WTC11 (cell line): Measurements from ENCODE around the gene TOM1L2. TPM values are rescaled to one million over a fixed set of nuclear protein-coding genes. Genes with fewer than 3 reads are reported as not detected.

ENCODE experiments used
- ATAC-seq: fragments of 200-7000 bp; cut with Tn5 transposase; 2 replicates; pipeline ENCODE4 v1.10.0; 2021; ENCODE audit warnings: mild to moderate bottlenecking, moderate library complexity
- CTCF ChIA-PET: fragments of 300-600 bp; sonication (Branson Sonifier 250); formaldehyde crosslinking; loops from one replicate; lab custom pipeline; 2021; ENCODE audit warnings: antibody characterized with exemption; lab: Charles Lee
- POLR2A ChIA-PET: fragments of 350-600 bp; sonication (Branson Sonifier 250); formaldehyde crosslinking; loops from one replicate; lab custom pipeline; 2021; ENCODE audit warnings: antibody characterized with exemption; lab: Charles Lee
- DNase-seq: peaks from one replicate; pipeline ENCODE4 v3.0.0; 2021; ENCODE audit warnings: low spot score
- H3K27ac Mint-ChIP-seq: 2 replicates; pipeline ENCODE4 v1.8.0; 2021; ENCODE audit warnings: mixed read lengths
- H3K27me3 Mint-ChIP-seq: 2 replicates; pipeline ENCODE4 v1.8.0; 2021; ENCODE audit warnings: low read depth, mild to moderate bottlenecking, moderate library complexity, mixed read lengths
- H3K36me3 Mint-ChIP-seq: 2 replicates; pipeline ENCODE4 v1.8.0; 2021; ENCODE audit warnings: mixed read lengths
- H3K4me1 Mint-ChIP-seq: 2 replicates; pipeline ENCODE4 v1.8.0; 2022; ENCODE audit warnings: mixed read lengths
- H3K4me3 Mint-ChIP-seq: 2 replicates; pipeline ENCODE4 v1.8.0; 2021; ENCODE audit warnings: mild to moderate bottlenecking, moderate library complexity, mixed read lengths
- H3K9me3 Mint-ChIP-seq: 2 replicates; pipeline ENCODE4 v1.8.0; 2021; ENCODE audit warnings: mixed read lengths
- ATF1 ChIP-seq: sonication (generic); formaldehyde crosslinking; IDR thresholded peaks from 2 replicates; pipeline ENCODE4 v1.8.1; 2023; ENCODE audit warnings: mild to moderate bottlenecking, moderate library complexity, missing genetic modification reagents
- CTCF ChIP-seq: fragments of 200-600 bp; IDR thresholded peaks from 2 replicates; pipeline ENCODE4 v1.8.0; 2022; ENCODE audit warnings: antibody characterized with exemption
- ERG ChIP-seq: fragments of 250-450 bp; sonication (Bioruptor Pico); IDR thresholded peaks from 2 replicates; pipeline ENCODE4 v1.8.0; 2021; ENCODE audit warnings: mild to moderate bottlenecking
- JUN ChIP-seq: sonication (generic); formaldehyde crosslinking; IDR thresholded peaks from 2 replicates; pipeline ENCODE4 v1.8.0; 2023; ENCODE audit warnings: mild to moderate bottlenecking, missing genetic modification reagents
- MLX ChIP-seq: sonication (generic); formaldehyde crosslinking; IDR thresholded peaks from 2 replicates; pipeline ENCODE4 v1.8.1; 2023; ENCODE audit warnings: mild to moderate bottlenecking, missing genetic modification reagents, moderate library complexity
- NFATC4 ChIP-seq: fragments of 250-450 bp; sonication (Bioruptor Pico); IDR thresholded peaks from 2 replicates; pipeline ENCODE4 v1.9.0; 2021; ENCODE audit warnings: mild to moderate bottlenecking
- OVOL2 ChIP-seq: fragments of 250-450 bp; sonication (Bioruptor Pico); IDR thresholded peaks from 2 replicates; pipeline ENCODE4 v1.9.0; 2021; ENCODE audit warnings: mild to moderate bottlenecking, borderline replicate concordance
- RORB ChIP-seq: fragments of 250-450 bp; sonication (Bioruptor Pico); IDR thresholded peaks from 2 replicates; pipeline ENCODE4 v1.9.0; 2021; ENCODE audit warnings: mild to moderate bottlenecking
- SP1 ChIP-seq: sonication (generic); formaldehyde crosslinking; conservative IDR thresholded peaks from 2 replicates; pipeline ENCODE4 v1.8.1; 2022; ENCODE audit warnings: missing genetic modification reagents
- TCF7 ChIP-seq: sonication (generic); formaldehyde crosslinking; IDR thresholded peaks from 2 replicates; pipeline ENCODE4 v1.8.0; 2022; ENCODE audit warnings: mild to moderate bottlenecking, low read depth, missing genetic modification reagents, moderate library complexity
- USF1 ChIP-seq: sonication (generic); formaldehyde crosslinking; IDR thresholded peaks from 2 replicates; pipeline ENCODE4 v1.8.0; 2022; ENCODE audit warnings: mild to moderate bottlenecking, missing genetic modification reagents
- ZNF138 ChIP-seq: sonication (generic); formaldehyde crosslinking; conservative IDR thresholded peaks from 2 replicates; pipeline ENCODE4 v1.8.1; 2022; ENCODE audit warnings: mild to moderate bottlenecking, moderate library complexity, missing genetic modification reagents
- ZNF317 ChIP-seq: sonication (generic); formaldehyde crosslinking; IDR thresholded peaks from 2 replicates; pipeline ENCODE4 v1.8.1; 2023; ENCODE audit warnings: low read depth, mild to moderate bottlenecking, moderate library complexity, missing genetic modification reagents, borderline replicate concordance
- ZNF532 ChIP-seq: fragments of 250-450 bp; sonication (Bioruptor Pico); IDR thresholded peaks from 2 replicates; pipeline ENCODE4 v1.9.0; 2021; ENCODE audit warnings: mild to moderate bottlenecking, borderline replicate concordance
- total RNA-seq: library from RNA; stranded (reverse); gene quantifications from 3 replicates; pipeline ENCODE4 v1.2.3, GENCODE V29; 2021
- TF ChIP-seq, protein P1 (sequence below): sonication (generic); formaldehyde crosslinking; IDR thresholded peaks from 2 replicates; pipeline ENCODE4 v1.8.1; 2023; ENCODE audit warnings: mild to moderate bottlenecking, missing genetic modification reagents, borderline replicate concordance
- TF ChIP-seq, protein P2 (sequence below): fragments of 250-450 bp; sonication (Bioruptor Pico); IDR thresholded peaks from 2 replicates; pipeline ENCODE4 v1.9.0; 2021; ENCODE audit warnings: mild to moderate bottlenecking
- TF ChIP-seq, protein P3 (sequence below): sonication (generic); formaldehyde crosslinking; IDR thresholded peaks from 2 replicates; pipeline ENCODE4 v1.8.1; 2022; ENCODE audit warnings: mild to moderate bottlenecking, moderate library complexity, missing genetic modification reagents
- TF ChIP-seq, protein P4 (sequence below): sonication (generic); formaldehyde crosslinking; IDR thresholded peaks from 2 replicates; pipeline ENCODE4 v1.8.0; 2023; ENCODE audit warnings: missing genetic modification reagents

The TOM1L2 gene
- total RNA-seq, 1 experiment from 2014 or later: 6.4 TPM

DNA sequence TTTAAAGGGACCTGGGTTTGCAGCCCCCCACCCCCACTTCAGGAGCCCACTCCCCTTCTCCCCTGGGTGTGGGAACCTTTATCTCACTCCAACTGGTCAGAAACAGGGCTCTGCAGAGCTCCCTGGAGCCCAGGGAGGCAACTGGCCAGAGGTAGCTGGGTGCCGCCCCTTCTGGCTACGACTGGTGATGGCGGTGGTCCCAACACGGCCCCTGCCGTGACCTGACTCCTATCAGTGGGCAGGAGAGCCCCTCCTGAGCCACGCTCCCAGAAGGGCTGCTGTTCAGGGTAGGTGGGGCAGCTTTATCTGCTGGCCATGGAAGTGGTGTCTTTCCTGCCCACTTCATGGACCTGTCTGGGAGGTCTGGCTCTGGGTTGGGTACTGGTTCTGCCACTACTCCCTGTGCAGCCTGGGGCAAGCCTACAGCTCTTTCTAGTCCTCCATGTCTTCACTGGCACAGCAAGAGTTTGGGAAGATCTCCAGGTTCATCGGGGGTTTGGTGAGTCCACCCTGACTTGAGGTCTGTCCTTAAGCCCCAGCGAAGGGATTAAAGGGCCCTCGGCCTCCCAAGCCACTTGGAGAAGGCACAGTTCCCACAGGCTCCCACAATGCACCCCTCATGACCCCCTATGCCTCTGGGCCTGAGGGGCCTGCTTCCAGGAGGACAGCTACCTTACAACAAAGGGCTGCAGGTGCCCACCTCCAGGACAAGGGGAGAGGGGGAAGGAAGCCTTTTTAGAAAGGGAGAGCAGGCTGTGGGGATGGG, 129.9 kb downstream of the TOM1L2 start:
- peak overlapping the region; percentile 45; the same call in 1 of the 2 replicates for H3K27ac Mint-ChIP-seq
- TF ChIP-seq ATF1 (CRISPR knock-in tag) (no peak), RORB (CRISPR knock-in tag) (no peak), MLX (CRISPR knock-in tag) (no peak), ZNF532 (CRISPR knock-in tag) (no peak)
- ChIA-PET POLR2A (no interaction called here), CTCF (interaction anchor here (0.5 to 3.1 kb wide), 9 partner anchors 18 to 80 kb away, joined by 3 to 23 read pairs (median 3); no protein-coding TSS in a partner anchor)
- DNase-seq (no peak), ATAC-seq (no peak)
- H3K36me3 Mint-ChIP-seq: no peaks in the 10 kb centered on the region
- peaks cover 53% of the 10 kb centered on the region for H3K4me1 Mint-ChIP-seq
- H3K9me3 Mint-ChIP-seq: no peaks in the 10 kb centered on the region
- H3K4me3 Mint-ChIP-seq: no peak overlapping the region
- H3K27me3 Mint-ChIP-seq: peaks cover 3% of the 10 kb centered on the region; the same call in 1 of the 2 replicates

GRCh38 chr17:17841601-17842025, 130.6 kb downstream of the TOM1L2 start:
- peak overlapping the region; percentile 23 for H3K27ac Mint-ChIP-seq
- DNase-seq: no peak
- ChIA-PET POLR2A (interaction anchor here (1.4 kb wide), 1 partner anchor 30 kb away, joined by 7 read pairs; no protein-coding TSS in a partner anchor), CTCF (interaction anchor here (1.0 to 3.1 kb wide), 8 partner anchors 14 to 78 kb away, joined by 3 to 23 read pairs (median 3); no protein-coding TSS in a partner anchor)
- no peaks in the 10 kb centered on the region for H3K9me3 Mint-ChIP-seq
- H3K36me3 Mint-ChIP-seq: no peaks in the 10 kb centered on the region
- peaks cover 3% of the 10 kb centered on the region; the same call in 1 of the 2 replicates for H3K27me3 Mint-ChIP-seq
- peaks cover 53% of the 10 kb centered on the region for H3K4me1 Mint-ChIP-seq
- H3K4me3 Mint-ChIP-seq: no peak overlapping the region
- ATAC-seq: no peak
- TF ChIP-seq, protein P1, sequence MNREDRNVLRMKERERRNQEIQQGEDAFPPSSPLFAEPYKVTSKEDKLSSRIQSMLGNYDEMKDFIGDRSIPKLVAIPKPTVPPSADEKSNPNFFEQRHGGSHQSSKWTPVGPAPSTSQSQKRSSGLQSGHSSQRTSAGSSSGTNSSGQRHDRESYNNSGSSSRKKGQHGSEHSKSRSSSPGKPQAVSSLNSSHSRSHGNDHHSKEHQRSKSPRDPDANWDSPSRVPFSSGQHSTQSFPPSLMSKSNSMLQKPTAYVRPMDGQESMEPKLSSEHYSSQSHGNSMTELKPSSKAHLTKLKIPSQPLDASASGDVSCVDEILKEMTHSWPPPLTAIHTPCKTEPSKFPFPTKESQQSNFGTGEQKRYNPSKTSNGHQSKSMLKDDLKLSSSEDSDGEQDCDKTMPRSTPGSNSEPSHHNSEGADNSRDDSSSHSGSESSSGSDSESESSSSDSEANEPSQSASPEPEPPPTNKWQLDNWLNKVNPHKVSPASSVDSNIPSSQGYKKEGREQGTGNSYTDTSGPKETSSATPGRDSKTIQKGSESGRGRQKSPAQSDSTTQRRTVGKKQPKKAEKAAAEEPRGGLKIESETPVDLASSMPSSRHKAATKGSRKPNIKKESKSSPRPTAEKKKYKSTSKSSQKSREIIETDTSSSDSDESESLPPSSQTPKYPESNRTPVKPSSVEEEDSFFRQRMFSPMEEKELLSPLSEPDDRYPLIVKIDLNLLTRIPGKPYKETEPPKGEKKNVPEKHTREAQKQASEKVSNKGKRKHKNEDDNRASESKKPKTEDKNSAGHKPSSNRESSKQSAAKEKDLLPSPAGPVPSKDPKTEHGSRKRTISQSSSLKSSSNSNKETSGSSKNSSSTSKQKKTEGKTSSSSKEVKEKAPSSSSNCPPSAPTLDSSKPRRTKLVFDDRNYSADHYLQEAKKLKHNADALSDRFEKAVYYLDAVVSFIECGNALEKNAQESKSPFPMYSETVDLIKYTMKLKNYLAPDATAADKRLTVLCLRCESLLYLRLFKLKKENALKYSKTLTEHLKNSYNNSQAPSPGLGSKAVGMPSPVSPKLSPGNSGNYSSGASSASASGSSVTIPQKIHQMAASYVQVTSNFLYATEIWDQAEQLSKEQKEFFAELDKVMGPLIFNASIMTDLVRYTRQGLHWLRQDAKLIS (CRISPR knock-in tag): no peak
- TF ChIP-seq NFATC4 (CRISPR knock-in tag): no peak
- TF ChIP-seq, protein P2, sequence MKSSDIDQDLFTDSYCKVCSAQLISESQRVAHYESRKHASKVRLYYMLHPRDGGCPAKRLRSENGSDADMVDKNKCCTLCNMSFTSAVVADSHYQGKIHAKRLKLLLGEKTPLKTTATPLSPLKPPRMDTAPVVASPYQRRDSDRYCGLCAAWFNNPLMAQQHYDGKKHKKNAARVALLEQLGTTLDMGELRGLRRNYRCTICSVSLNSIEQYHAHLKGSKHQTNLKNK (CRISPR knock-in tag): no peak
- TF ChIP-seq SP1: no peak
- no peak for TF ChIP-seq TCF7 (CRISPR knock-in tag)
- TF ChIP-seq ERG: no peak
- TF ChIP-seq ZNF317 (CRISPR knock-in tag): no peak
- no peak for TF ChIP-seq USF1 (CRISPR knock-in tag)
- TF ChIP-seq JUN: no peak
- TF ChIP-seq OVOL2 (CRISPR knock-in tag): no peak
- TF ChIP-seq, protein P3, sequence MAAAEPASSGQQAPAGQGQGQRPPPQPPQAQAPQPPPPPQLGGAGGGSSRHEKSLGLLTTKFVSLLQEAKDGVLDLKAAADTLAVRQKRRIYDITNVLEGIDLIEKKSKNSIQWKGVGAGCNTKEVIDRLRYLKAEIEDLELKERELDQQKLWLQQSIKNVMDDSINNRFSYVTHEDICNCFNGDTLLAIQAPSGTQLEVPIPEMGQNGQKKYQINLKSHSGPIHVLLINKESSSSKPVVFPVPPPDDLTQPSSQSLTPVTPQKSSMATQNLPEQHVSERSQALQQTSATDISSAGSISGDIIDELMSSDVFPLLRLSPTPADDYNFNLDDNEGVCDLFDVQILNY (CRISPR knock-in tag): no peak
- TF ChIP-seq CTCF: no peak
- TF ChIP-seq, protein P4, sequence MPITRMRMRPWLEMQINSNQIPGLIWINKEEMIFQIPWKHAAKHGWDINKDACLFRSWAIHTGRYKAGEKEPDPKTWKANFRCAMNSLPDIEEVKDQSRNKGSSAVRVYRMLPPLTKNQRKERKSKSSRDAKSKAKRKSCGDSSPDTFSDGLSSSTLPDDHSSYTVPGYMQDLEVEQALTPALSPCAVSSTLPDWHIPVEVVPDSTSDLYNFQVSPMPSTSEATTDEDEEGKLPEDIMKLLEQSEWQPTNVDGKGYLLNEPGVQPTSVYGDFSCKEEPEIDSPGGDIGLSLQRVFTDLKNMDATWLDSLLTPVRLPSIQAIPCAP (CRISPR knock-in tag): no peak
- TF ChIP-seq ZNF138 (CRISPR knock-in tag): no peak
